ENCODE measurements around the gene CH25H.
"Not testable (repeated sequence)": the region's sequence is repeated elsewhere in the genome, so short reads cannot be mapped to it uniquely, and the experiment has no call there.

GRCh38 chr10:89255091-89255579 lies 48.0 kb upstream of the CH25H start:
- TF ChIP-seq CTCF, EP300, POLR2A, POLR2AphosphoS5 (IDR thresholded peaks at IDR 0.05): not testable (repeated sequence)
